Ectodermal cell (in vitro differentiated cells): Measurements from ENCODE around the gene NF2.

Experiments
- H3K27ac ChIP-seq: 2 replicates; pipeline ENCODE4 v1.7.0; 2013; ENCODE audit warnings: mild to moderate bottlenecking, low read depth, low read length; ENCODE audit not compliant: insufficient read depth, poor library complexity, severe bottlenecking
- H3K27me3 ChIP-seq: 2 replicates; pipeline ENCODE4 v1.7.0; 2013; ENCODE audit warnings: mild to moderate bottlenecking, low read length; ENCODE audit not compliant: insufficient read depth, control insufficient read depth, poor library complexity, severe bottlenecking
- H3K36me3 ChIP-seq: one replicate; pipeline ENCODE4 v1.7.0; 2013; ENCODE audit warnings: low read length; ENCODE audit not compliant: control insufficient read depth, insufficient read depth
- H3K4me1 ChIP-seq: one replicate; pipeline ENCODE4 v1.7.0; 2013; ENCODE audit warnings: low read length; ENCODE audit not compliant: control insufficient read depth, insufficient read depth
- H3K4me3 ChIP-seq: 2 replicates; pipeline ENCODE4 v1.7.0; 2013; ENCODE audit warnings: low read depth, low read length, control low read depth; ENCODE audit not compliant: insufficient read depth
- H3K9me3 ChIP-seq: 2 replicates; pipeline ENCODE4 v1.7.0; 2013; ENCODE audit warnings: mild to moderate bottlenecking, low read length, moderate library complexity; ENCODE audit not compliant: control insufficient read depth
- WGBS, 2 experiments: methylation state at CpG; one replicate each; pipeline ENCODE4 v1.1.7; 2013; ENCODE audit warnings: missing lambda C conversion rate in 2 of 2; 5-methylcytosine and 5-hydroxymethylcytosine counted together

The NF2 gene

GRCh38 chr22:29700206-29700899 lies 96.9 kb downstream of the NF2 start:
- Histone ChIP-seq H3K36me3 (no peaks in the 10 kb centered on the region), H3K9me3 (no peaks in the 10 kb centered on the region), H3K27me3 (peaks cover 16% of the 10 kb centered on the region), H3K4me3 (no peak overlapping the region), H3K4me1 (peaks cover 47% of the 10 kb centered on the region), H3K27ac (no peak overlapping the region)
- 65 to 72% methylated on average over 19 of the region's 19 CpGs for WGBS, 2 experiments

- WGBS, 2 experiments = 59 to 60% methylated on average over 9 of the region's 9 CpGs
- Histone ChIP-seq H3K27me3 (peaks cover 16% of the 10 kb centered on the region), H3K36me3 (no peaks in the 10 kb centered on the region), H3K4me1 (peaks cover 52% of the 10 kb centered on the region), H3K9me3 (no peaks in the 10 kb centered on the region), H3K27ac (no peak overlapping the region), H3K4me3 (no peak overlapping the region)
Observed at GRCh38 chr22:29700900-29701154, 97.4 kb downstream of the NF2 start.

GRCh38 chr22:29701155-29701999 lies 97.9 kb downstream of the NF2 start:
- Histone ChIP-seq H3K9me3 (no peaks in the 10 kb centered on the region), H3K27me3 (peaks cover 16% of the 10 kb centered on the region), H3K4me3 (no peak overlapping the region), H3K27ac (peak overlapping the region; percentile 8), H3K4me1 (peaks cover 58% of the 10 kb centered on the region), H3K36me3 (no peaks in the 10 kb centered on the region)
- 35 to 38% methylated on average over 14 of the region's 14 CpGs for WGBS, 2 experiments

- Histone ChIP-seq H3K9me3 (no peaks in the 10 kb centered on the region), H3K4me3 (no peak overlapping the region), H3K27ac (no peak overlapping the region), H3K36me3 (no peaks in the 10 kb centered on the region), H3K27me3 (peaks cover 16% of the 10 kb centered on the region), H3K4me1 (peaks cover 59% of the 10 kb centered on the region)
- WGBS, 2 experiments = 28 to 30% methylated on average over 14 of the region's 14 CpGs
Observed at GRCh38 chr22:29702000-29702930, 98.8 kb downstream of the NF2 start.

- H3K27ac ChIP-seq = no peak overlapping the region
- no peaks in the 10 kb centered on the region for H3K36me3 ChIP-seq
- no peaks in the 10 kb centered on the region for H3K9me3 ChIP-seq
- peaks cover 16% of the 10 kb centered on the region for H3K27me3 ChIP-seq
- peak overlapping the region; percentile 1 for H3K4me3 ChIP-seq
- WGBS, 2 experiments = 20 to 24% methylated on average over 19 of the region's 19 CpGs
- peaks cover 59% of the 10 kb centered on the region for H3K4me1 ChIP-seq
Observed at GRCh38 chr22:29702931-29703501, 99.6 kb downstream of the NF2 start.

GRCh38 chr22:29703569-29704195 lies 100.2 kb downstream of the NF2 start:
- 16% methylated on average over 7 of the region's 7 CpGs for WGBS, 2 experiments
- Histone ChIP-seq H3K4me1 (peaks cover 59% of the 10 kb centered on the region), H3K4me3 (peak overlapping the region; percentile 1)

GRCh38 chr22:29704528-29705285 lies 101.3 kb downstream of the NF2 start:
- no peaks in the 10 kb centered on the region for H3K9me3 ChIP-seq
- H3K27me3 ChIP-seq = peaks cover 19% of the 10 kb centered on the region
- H3K4me1 ChIP-seq = peaks cover 59% of the 10 kb centered on the region
- no peak overlapping the region for H3K27ac ChIP-seq
- H3K36me3 ChIP-seq = no peaks in the 10 kb centered on the region
- H3K4me3 ChIP-seq = no peak overlapping the region
- 29% methylated on average over 14 of the region's 14 CpGs for WGBS, 2 experiments

More at GRCh38 chr22:29703569-29704195, 100.2 kb downstream of the NF2 start:
- H3K9me3 ChIP-seq = no peaks in the 10 kb centered on the region
- no peak overlapping the region for H3K27ac ChIP-seq
- H3K27me3 ChIP-seq = peaks cover 17% of the 10 kb centered on the region
- no peaks in the 10 kb centered on the region for H3K36me3 ChIP-seq

GRCh38 chr22:29705651-29706050 lies 102.2 kb downstream of the NF2 start:
- Histone ChIP-seq H3K27ac (no peak overlapping the region), H3K4me1 (peaks cover 53% of the 10 kb centered on the region), H3K27me3 (peaks cover 19% of the 10 kb centered on the region), H3K9me3 (no peaks in the 10 kb centered on the region), H3K36me3 (no peaks in the 10 kb centered on the region), H3K4me3 (no peak overlapping the region)
- WGBS, 2 experiments = 89 to 93% methylated on average over 7 of the region's 7 CpGs

- WGBS, 2 experiments = 16 to 31% methylated on average over 9 of the region's 9 CpGs
- no peak overlapping the region for H3K27ac ChIP-seq
Observed at GRCh38 chr22:29706486-29706885, 103.1 kb downstream of the NF2 start.

More at GRCh38 chr22:29706486-29706885, 103.1 kb downstream of the NF2 start:
- no peak overlapping the region for H3K4me3 ChIP-seq
- peaks cover 19% of the 10 kb centered on the region for H3K27me3 ChIP-seq
- H3K36me3 ChIP-seq = no peaks in the 10 kb centered on the region
- peaks cover 44% of the 10 kb centered on the region for H3K4me1 ChIP-seq
- no peaks in the 10 kb centered on the region for H3K9me3 ChIP-seq
